Stimulated activated naive CD8-positive, alpha-beta T cell treated with anti-CD3 and anti-CD28 coated beads, Interleukin-15, Interleukin-2, amounts not matched to agents 100 ng/mL and 50 ng/mL, for 24 hours (primary cell): Measurements from ENCODE around the gene CENPT.
"Not testable (repeated sequence)": the region's sequence is repeated elsewhere in the genome, so short reads cannot be mapped to it uniquely, and the experiment has no call there.

Experiments
- H3K27ac Mint-ChIP-seq: one replicate; pipeline ENCODE4 v1.8.0; 2021; ENCODE audit warnings: mild to moderate bottlenecking, mixed read lengths
- H3K27me3 Mint-ChIP-seq: one replicate; pipeline ENCODE4 v1.8.0; 2021; ENCODE audit warnings: mixed read lengths
- H3K36me3 Mint-ChIP-seq: one replicate; pipeline ENCODE4 v1.8.0; 2021; ENCODE audit warnings: low read depth, mixed read lengths
- H3K4me1 Mint-ChIP-seq: one replicate; pipeline ENCODE4 v1.8.0; 2021; ENCODE audit warnings: low read depth, mixed read lengths
- H3K4me3 Mint-ChIP-seq: one replicate; pipeline ENCODE4 v1.8.0; 2021; ENCODE audit warnings: mild to moderate bottlenecking, mixed read lengths
- H3K9me3 Mint-ChIP-seq: one replicate; pipeline ENCODE4 v1.8.0; 2021; ENCODE audit warnings: mixed read lengths

The CENPT gene

DNA sequence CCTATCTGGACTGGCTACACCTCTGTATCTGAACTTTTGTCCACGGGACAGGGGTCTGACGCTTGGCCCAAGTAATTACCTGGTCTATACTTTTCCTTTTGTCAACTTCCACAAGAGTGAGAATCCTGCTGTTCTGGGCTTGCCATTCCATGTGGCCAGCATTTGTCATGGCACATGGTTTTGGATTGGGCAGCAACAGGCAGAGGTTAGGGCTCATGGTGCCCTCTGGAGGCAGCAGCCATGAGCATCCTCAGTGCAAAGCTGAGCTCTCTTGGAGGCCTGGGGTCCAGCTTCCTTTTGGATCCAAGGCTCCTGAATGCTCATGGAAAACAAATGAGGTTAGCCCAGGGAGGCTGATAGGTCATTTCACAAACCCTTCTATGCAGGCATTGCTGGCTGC lies 17.8 kb upstream of the CENPT start:
- Mint-ChIP-seq H3K27ac (peak overlapping the region; percentile 31), H3K4me3 (no peak overlapping the region), H3K36me3 (peaks cover 47% of the 10 kb centered on the region), H3K27me3 (no peaks in the 10 kb centered on the region), H3K4me1 (no peaks in the 10 kb centered on the region), H3K9me3 (no peaks in the 10 kb centered on the region)

DNA sequence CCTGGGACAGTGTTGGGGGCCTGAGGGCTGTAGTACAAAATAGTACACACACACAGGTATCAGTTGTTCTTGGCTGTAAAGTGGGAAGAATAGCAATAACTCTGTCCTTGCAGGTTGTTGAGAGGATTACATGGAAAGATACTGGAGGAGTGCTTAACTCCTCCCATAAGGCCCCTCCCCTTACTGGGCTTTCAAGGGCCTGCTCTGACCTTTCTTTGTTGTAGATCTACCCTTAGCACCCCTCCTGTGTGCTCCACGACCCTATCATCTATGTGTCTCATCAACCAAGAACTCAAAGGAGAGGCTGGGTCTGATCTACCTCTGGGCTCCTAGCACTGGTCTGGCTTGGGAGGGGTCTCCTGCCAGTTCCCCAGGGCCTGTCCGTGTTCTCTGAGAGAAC lies 17.1 kb upstream of the CENPT start:
- H3K4me1 Mint-ChIP-seq: no peaks in the 10 kb centered on the region
- no peak overlapping the region for H3K4me3 Mint-ChIP-seq
- H3K27me3 Mint-ChIP-seq: no peaks in the 10 kb centered on the region
- no peaks in the 10 kb centered on the region for H3K9me3 Mint-ChIP-seq
- H3K27ac Mint-ChIP-seq: no peak overlapping the region
- H3K36me3 Mint-ChIP-seq: peaks cover 40% of the 10 kb centered on the region

DNA sequence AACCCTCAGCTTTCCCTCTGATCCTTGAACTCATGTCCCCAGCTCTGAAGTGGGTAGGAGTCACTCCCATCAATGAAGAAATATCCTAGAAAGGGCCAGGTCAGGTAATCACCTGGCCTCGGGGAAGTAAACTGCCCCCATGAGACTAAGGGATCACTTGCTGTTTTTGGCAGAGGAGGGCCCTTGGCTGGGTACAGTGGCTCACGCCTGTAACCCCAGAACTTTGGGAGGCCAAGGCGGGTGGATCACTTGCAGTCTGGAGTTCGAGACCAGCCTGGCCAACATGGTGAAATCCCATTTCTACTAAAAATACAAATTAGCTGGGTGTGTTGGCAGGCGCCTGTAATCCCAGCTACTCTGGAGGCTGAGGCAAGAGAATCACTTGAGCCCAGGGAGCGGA lies 16.6 kb upstream of the CENPT start:
- not testable (repeated sequence) for H3K27ac Mint-ChIP-seq, H3K9me3 Mint-ChIP-seq, H3K4me3 Mint-ChIP-seq, H3K27me3 Mint-ChIP-seq, H3K4me1 Mint-ChIP-seq
- H3K36me3 Mint-ChIP-seq: peaks cover 40% of the 10 kb centered on the region

DNA sequence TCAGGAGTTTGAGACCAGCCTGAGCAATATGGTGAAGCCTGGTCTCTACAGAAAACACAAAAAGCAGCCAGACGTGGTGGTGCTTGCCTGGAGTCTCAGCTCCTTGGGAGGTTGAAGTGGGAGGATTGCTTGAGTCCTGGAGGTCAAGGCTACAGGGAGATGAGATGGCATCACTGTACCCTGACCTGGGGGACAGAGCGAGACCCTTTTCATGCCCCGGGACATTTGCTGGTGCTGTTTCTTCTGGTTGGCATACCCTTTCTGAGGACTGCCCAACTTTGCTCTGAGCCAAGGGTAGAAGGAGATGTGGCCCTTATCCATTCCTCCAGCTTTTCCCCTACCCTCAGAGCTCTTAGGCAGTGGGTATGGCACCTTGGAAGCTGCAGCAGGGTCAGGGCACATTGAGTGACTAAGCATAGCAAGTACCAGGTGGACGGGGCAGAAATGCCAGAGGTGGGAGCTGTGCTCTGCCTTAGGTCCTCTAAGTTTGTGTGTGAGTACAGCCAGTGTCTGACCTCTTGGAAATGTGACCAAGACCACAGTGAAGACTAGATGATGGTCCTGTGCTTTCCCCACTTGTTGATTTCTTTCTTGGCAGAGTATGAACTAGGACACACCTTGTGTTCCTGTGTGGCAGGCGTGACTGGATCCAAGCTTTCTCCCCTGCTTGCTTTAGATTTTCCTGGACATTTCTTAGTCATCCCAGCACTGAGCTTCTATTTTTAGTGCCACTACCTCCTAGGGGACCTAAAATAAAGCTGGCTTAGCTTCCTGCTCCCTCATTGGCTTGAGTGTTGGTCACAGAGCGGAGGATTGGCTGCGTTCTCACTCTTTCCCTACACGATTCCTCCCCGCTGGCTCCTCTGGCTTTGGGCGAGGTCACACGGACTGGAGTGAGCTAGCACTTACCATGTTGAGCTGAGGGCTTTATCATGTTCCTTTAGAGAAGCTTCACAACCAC lies 15.4 kb upstream of the CENPT start:
- H3K27ac Mint-ChIP-seq: no peak overlapping the region

DNA sequence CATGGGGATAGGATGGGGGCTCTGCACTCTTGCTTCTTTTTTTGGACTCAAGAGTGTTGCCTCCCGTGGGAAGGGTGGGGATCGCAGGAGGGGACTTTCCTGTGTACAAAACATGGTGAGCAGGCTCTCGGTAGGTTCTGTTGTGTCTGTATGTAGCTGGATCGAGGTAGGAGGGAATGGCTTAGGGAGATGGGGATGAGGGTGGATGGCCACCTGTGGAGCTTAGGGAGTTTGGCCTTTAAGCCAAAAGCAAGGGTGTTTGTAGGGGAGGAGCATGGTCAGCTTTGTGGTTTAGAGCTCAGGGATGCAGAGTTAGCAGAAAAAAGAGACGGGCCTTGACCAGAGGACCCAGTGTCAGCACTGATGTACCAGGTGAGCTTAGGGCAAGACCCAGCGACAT lies 14.4 kb upstream of the CENPT start:
- no peaks in the 10 kb centered on the region for H3K27me3 Mint-ChIP-seq
- H3K4me3 Mint-ChIP-seq: no peak overlapping the region
- no peaks in the 10 kb centered on the region for H3K9me3 Mint-ChIP-seq
- no peak overlapping the region for H3K27ac Mint-ChIP-seq
- peaks cover 9% of the 10 kb centered on the region for H3K4me1 Mint-ChIP-seq
- H3K36me3 Mint-ChIP-seq: peaks cover 36% of the 10 kb centered on the region

More for the DNA sequence above, 15.4 kb upstream of the CENPT start:
- H3K4me1 Mint-ChIP-seq: peaks cover 1% of the 10 kb centered on the region
- H3K27me3 Mint-ChIP-seq: no peaks in the 10 kb centered on the region
- H3K9me3 Mint-ChIP-seq: no peaks in the 10 kb centered on the region
- no peak overlapping the region for H3K4me3 Mint-ChIP-seq
- H3K36me3 Mint-ChIP-seq: peaks cover 39% of the 10 kb centered on the region

DNA sequence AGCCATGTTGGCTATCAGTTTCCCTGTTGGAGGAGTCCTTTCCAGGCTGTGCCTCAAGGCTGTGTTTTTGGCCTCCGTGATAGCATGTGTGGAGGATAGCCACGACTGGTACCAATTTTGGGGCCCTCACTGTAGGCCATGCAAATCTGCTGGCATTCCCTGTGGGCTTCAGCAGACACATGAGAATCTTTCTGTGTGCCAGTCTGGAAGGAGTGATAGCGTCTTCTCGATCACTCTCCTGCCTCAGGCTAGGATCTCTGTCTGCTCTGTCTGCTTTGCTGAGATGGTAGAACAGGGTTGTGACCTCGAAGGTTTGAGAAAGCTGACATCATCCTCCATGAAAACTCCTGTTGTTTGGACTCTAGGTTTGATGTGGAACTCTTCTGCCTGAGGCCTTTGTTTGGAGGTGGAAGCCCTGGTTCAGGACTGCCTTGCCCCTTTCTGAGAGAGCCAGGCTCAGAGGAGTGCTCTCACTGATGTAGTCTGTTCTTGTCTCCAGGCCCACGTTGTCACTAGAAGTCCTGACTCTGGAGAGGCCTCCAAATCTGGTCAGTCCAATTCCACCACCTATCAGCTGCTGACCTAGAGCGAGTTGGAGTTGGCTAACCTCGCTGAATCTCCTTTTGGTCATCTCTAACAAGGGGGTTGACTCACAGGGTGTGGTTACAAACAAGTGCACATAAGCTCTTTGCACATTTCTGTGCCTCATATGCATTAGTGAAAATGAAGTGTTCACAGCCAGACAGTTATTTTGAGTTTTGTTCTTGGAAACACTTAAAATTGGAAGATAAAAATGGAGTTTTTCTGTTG lies 13.3 kb upstream of the CENPT start:
- Mint-ChIP-seq H3K27ac (no peak overlapping the region), H3K4me3 (no peak overlapping the region), H3K27me3 (no peaks in the 10 kb centered on the region), H3K4me1 (peaks cover 12% of the 10 kb centered on the region), H3K9me3 (no peaks in the 10 kb centered on the region), H3K36me3 (peaks cover 28% of the 10 kb centered on the region)

DNA sequence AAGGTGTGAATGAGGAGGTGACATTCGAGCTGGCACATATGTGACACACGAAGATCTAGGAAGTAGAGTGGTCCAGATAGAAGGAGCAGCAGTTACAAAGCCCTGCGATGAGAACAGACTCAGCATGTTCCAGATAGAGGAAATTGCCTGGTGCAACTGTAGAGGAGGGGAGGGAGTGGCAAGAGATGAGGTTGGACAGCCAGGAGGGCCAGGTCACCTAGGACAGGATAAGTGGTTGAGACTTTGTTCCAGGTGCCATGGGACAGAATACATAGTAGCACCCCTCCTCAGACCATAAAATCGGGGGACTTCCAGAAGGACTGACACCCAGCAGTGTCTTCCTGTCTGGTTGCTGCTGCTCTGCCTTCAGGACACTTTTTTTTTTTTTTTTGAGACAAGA lies 11.0 kb upstream of the CENPT start:
- peaks cover 21% of the 10 kb centered on the region for H3K36me3 Mint-ChIP-seq
- no peaks in the 10 kb centered on the region for H3K27me3 Mint-ChIP-seq
- H3K4me3 Mint-ChIP-seq: no peak overlapping the region
- peak overlapping the region; percentile 8 for H3K27ac Mint-ChIP-seq
- H3K9me3 Mint-ChIP-seq: no peaks in the 10 kb centered on the region
- H3K4me1 Mint-ChIP-seq: peaks cover 27% of the 10 kb centered on the region

DNA sequence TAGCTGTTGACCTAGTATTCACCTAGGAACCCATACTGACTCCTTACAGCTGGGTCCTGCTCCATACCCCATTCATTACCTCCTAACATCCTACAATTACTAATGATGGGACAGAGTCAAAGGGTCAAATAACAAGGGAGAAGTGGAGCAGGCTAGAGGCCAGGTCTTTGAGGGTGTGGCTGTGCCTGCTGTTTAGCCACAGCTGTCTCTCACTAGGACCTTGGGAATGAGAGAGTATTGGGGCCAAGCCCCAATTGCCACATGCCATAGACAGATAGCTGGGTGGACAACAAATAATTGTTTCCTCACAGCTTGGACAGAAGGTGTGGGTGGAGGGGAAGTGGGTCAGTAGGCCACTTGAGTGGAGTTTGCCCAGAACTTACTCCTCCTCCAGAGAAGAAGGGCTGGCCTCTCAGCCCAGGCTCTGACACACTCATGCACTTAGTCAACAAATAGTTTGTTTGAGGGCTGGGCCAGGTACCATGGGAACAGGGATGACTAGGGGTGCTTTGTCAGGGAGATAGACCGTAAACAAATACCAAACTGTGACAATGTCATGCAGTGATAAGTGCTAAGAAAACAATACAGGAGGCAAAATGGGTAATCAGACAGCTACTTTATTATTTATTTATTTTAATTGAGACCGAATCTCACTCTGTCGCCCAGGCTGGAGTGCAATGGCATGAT lies 10.2 kb upstream of the CENPT start:
- Mint-ChIP-seq H3K36me3 (peaks cover 21% of the 10 kb centered on the region), H3K9me3 (no peaks in the 10 kb centered on the region), H3K27me3 (no peaks in the 10 kb centered on the region), H3K4me3 (no peak overlapping the region), H3K4me1 (peaks cover 27% of the 10 kb centered on the region), H3K27ac (peak overlapping the region; percentile 72)

DNA sequence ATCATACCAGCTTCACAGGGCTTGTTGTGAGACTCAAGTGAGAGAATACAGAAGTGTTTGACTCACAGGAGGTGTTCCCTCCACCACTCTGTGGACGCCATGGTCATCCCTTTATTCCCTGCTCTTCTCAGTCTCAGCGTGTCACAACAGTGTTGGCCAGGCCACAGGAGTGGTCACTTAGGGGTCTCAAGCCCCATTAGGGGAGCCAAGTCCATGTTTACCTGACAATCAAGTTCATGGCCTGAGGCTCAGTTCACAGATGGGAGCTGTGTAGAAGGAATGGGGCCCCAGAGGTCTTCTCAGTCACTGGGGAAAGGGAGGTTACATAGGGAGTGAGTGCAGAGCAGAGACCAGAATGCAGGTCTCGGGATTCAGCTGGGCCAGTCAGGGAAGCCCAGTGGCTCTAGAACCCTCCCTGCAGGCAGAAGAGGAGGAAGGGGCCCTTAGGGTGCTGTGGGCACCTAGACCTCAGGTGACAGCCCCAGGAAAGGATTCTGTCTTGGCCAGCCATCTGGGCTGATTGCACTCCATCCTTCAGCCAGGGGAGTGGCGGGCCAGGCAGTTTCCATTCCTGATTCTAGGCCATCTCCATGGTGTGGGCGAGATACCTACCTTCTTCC lies 9.5 kb upstream of the CENPT start:
- H3K27ac Mint-ChIP-seq: peak overlapping the region; percentile 76
- H3K9me3 Mint-ChIP-seq: no peaks in the 10 kb centered on the region
- H3K27me3 Mint-ChIP-seq: no peaks in the 10 kb centered on the region
- H3K4me1 Mint-ChIP-seq: peaks cover 27% of the 10 kb centered on the region
- peaks cover 21% of the 10 kb centered on the region for H3K36me3 Mint-ChIP-seq
- H3K4me3 Mint-ChIP-seq: no peak overlapping the region

DNA sequence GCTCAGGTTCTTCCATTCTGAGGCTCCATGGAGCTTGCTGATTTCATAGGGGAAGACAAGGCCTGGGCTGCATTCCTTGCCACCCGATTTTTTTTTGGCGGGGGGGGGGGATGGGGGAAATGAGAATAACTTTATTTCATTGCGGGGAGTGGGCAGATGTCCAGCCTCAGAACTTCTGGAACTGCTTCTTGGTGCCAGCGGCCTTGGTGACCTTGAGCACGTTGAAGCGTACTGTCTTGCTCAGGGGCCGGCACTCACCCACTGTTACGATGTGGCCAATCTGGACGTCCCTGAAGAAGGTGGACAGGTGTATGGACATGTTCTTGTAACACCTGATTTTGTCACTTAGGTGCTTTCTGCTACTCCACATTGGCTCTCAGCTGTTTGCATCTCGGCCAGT lies 8.3 kb upstream of the CENPT start:
- Mint-ChIP-seq H3K36me3 (peaks cover 17% of the 10 kb centered on the region), H3K4me3 (no peak overlapping the region), H3K9me3 (no peaks in the 10 kb centered on the region), H3K27ac (no peak overlapping the region), H3K4me1 (peaks cover 27% of the 10 kb centered on the region), H3K27me3 (no peaks in the 10 kb centered on the region)

DNA sequence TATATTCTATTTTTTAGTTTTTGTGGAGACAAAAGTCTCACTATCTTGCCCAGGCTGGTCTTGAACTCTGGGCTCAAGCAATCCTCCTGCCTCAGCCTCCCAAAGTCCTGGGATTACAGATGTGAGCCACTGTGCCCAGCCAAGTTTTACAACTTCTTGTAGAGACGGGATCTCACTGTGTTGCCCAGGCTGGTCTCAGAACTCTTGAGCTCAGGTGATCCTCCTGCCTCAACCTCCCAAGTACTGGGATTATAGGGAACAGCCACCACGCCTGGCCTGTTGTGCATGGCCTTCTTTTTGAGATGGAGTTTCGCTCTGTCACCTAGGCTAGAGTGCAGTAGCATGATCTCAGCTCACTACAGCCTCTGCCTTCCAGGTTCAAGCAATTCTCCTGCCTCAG lies 6.2 kb upstream of the CENPT start:
- H3K4me1 Mint-ChIP-seq: peaks cover 32% of the 10 kb centered on the region
- peaks cover 17% of the 10 kb centered on the region for H3K36me3 Mint-ChIP-seq
- no peaks in the 10 kb centered on the region for H3K9me3 Mint-ChIP-seq
- no peak overlapping the region for H3K4me3 Mint-ChIP-seq
- H3K27me3 Mint-ChIP-seq: no peaks in the 10 kb centered on the region
- H3K27ac Mint-ChIP-seq: no peak overlapping the region

DNA sequence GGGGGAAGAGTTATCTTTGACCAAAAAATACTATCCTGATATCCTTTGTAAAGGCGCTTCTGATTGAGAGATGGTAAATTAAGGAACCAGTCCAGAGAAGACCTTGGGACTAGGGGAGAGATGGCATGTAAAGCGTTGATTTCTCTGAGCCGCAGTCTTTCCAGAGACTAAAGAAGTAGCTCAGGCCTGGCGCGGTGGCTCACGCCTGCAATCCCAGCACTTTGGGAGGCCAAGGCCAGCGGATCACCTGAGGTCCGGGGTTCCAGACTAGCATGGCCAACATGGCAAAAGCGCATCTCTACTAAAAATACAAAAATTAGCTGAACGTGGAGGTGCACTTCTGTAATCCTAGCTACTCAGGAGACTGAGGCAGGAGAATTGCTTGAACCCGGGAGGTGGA lies 625 bp upstream of the CENPT start:
- Mint-ChIP-seq H3K9me3 (no peaks in the 10 kb centered on the region), H3K4me3 (peak overlapping the region; percentile 93), H3K27me3 (no peaks in the 10 kb centered on the region), H3K4me1 (peaks cover 45% of the 10 kb centered on the region), H3K36me3 (peaks cover 8% of the 10 kb centered on the region), H3K27ac (peak overlapping the region; percentile 89)

DNA sequence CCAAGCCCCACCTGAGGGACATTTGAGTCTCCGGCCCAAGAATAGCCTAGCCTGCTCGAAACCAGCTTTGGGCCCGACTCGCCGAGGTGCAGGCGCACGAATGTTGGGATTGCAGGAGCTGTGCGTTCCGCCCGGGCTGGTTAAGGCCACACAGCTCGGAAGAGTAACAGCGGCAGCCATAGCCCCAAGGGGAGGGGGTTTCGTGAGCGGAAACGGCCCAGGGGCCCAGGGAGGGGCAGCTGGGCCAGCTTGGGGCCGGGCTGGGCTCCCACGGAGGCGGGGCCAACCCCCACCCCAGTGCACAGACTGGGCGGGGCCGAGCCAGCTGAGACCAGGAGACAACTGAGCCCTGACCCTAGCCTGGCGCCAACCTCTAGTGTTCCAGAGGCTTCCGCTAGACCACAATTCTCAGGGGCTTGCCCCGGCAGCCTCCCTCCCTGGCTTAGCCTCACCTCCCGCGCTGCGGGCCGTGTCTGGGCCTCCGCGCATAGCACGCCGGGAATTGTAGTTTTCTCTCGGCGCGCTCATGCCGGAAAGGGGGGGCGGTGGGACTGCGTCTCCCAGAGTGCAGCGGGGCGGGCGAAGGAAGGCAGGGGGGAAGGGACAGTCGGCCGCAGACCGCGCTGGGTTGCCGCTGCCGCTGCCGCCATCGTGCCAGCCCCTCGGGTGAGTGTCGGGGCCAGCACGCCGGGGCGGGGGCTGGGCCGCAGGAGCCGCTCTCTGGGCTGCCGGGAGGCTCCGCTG lies 1.0 kb downstream of the CENPT start, which contains the start of gene NUTF2:
TSS of gene NUTF2 (plus strand) at position 614 of the 744 bp plus-strand sequence. CDS start 18,198 bp downstream, outside the sequence.
- Mint-ChIP-seq H3K4me3 (peak within 1 kb of the TSS; percentile 93), H3K27ac (peak within 1 kb of the TSS; percentile 95), H3K4me1 (peaks cover 49% of the 10 kb centered on the region), H3K36me3 (peaks cover 8% of the 10 kb centered on the region), H3K9me3 (no peaks in the 10 kb centered on the region), H3K27me3 (no peaks in the 10 kb centered on the region)

DNA sequence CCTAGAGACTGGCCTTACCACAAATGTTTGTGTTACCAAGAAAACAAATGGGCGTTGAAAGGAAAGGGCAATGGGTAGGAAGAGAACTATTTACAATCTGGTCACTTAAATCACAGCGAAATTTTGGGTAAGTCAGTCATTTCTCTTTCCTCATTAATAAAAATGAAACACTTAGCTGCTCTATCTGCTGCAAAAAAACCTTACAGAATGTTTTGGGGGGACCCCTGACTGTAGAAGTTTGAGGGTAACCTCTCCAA lies 1.5 kb downstream of the CENPT start:
- H3K4me1 Mint-ChIP-seq: peaks cover 52% of the 10 kb centered on the region
- no peaks in the 10 kb centered on the region for H3K9me3 Mint-ChIP-seq
- no peaks in the 10 kb centered on the region for H3K27me3 Mint-ChIP-seq
- peak overlapping the region; percentile 89 for H3K4me3 Mint-ChIP-seq
- H3K36me3 Mint-ChIP-seq: peaks cover 8% of the 10 kb centered on the region
- peak overlapping the region; percentile 95 for H3K27ac Mint-ChIP-seq
